GM11168 (cell line): ENCODE measurements around the gene FOXS1.
"Not testable (repeated sequence)": the region's sequence is repeated elsewhere in the genome, so short reads cannot be mapped to it uniquely, and the experiment has no call there.

Experiments
- in situ Hi-C: fragments of 300-500 bp; cut with MboI; formaldehyde crosslinking; loops from one replicate; pipeline ENCODE4 v1.12.0; 2022; ENCODE audit warnings: low sequenced_read_pairs; ENCODE audit not compliant: unreplicated experiment

The FOXS1 gene

GRCh38 chr20:31824554-31825313 lies 20.7 kb downstream of the FOXS1 start:
- in situ Hi-C loops = loop anchor here (10.0 kb wide), 1 partner anchor 270 kb away; no protein-coding TSS in a partner anchor

- in situ Hi-C loops = loop anchor here (10.0 kb wide), 1 partner anchor 271 kb away; no protein-coding TSS in a partner anchor
Measured at GRCh38 chr20:31824125-31824485, 21.3 kb downstream of the FOXS1 start.

- in situ Hi-C loops = loop anchor here (10.0 kb wide), 1 partner anchor 271 kb away; no protein-coding TSS in a partner anchor
Measured at GRCh38 chr20:31823360-31824124, 21.9 kb downstream of the FOXS1 start.

- in situ Hi-C loops = loop anchor here (10.0 kb wide), 1 partner anchor 272 kb away; no protein-coding TSS in a partner anchor
Measured at GRCh38 chr20:31822421-31823330, 22.7 kb downstream of the FOXS1 start.

GRCh38 chr20:31821427-31821826 lies 24.0 kb downstream of the FOXS1 start:
- in situ Hi-C loops = loop anchor here (10.0 kb wide), 1 partner anchor 273 kb away; no protein-coding TSS in a partner anchor

DNA sequence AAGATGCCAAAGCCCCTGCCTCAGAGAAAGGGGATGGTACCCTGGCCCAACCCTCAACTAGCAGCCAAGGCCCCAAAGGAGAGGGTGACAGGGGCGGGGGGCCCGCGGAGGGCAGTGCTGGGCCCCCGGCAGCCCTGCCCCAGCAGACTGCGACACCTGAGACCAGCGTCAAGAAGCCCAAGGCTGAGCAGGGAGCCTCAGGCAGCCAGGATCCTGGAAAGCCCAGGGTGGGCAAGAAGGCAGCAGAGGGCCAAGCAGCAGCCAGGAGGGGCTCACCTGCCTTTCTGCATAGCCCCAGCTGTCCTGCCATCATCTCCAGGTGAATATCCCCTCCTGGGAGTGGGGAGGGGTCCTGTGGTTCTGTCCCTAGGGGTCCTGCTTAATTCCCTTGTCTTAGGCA lies 25.2 kb downstream of the FOXS1 start:
- in situ Hi-C loops = loop anchor here (10.0 kb wide), 1 partner anchor 275 kb away; no protein-coding TSS in a partner anchor

DNA sequence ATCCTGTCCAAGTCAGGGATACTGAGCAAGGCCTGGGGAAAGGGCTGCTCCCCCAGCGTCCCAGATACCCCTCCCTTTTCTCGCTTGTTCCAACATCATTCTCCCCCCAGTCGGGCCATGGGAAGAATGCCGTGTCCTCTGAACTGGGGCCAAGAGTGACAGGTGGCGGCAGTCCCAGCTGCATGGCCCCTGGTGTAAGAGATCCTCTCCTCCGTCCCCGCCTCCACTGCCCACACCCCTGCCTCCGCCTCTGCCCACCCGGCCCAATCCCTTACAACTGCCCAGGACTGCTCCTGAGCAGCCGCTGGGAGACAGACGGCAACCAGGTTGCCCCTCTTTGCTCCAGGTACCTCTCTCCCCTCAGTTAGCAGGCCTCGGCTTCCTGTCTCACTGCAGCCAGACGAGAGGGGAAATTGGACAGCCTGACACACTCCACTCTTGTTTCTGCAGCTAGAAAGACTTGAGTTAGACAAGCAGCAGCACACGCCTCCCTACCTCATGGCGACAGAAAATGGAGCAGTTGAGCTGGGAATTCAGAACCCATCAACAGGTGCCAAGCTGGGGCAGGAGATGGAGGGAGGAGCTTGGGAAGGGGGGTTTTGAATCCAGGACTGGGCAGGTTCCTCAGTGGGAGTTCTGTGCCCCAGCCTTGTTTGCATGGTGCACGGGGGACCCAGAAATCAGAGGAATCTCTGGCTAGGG lies 26.2 kb downstream of the FOXS1 start, which contains the start of gene MYLK2:
TSS of gene MYLK2 (plus strand) at position 274 of the 702 bp plus-strand sequence. CDS start at position 499, 225 bp downstream.
- in situ Hi-C loops = no loop called here

DNA sequence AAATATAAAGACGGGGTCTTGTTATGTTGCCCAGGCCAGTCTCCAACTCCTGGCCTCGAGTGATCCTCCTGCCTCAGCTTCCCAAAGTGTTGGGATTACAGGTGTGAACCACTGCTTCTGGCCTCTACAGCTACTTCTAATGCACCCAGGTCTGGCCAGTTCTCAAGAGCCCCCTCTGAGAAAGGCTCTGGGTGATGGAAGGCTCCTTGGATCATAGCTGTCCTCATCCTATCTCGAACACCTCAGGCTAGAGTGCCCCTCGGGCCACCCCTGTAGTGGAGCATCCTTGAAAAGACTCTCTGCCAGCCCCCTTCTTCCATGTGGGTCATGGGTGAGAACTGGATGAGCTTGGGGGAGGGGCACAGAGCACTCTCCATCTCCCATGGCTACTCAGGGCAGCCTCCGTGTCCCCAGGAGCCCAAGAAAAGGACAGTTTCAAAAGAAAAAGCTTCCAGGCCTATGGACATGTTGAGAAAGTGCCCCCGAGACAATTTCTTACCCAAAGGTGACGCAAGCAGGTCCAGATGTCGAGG lies 27.0 kb downstream of the FOXS1 start:
- in situ Hi-C loops = no loop called here

DNA sequence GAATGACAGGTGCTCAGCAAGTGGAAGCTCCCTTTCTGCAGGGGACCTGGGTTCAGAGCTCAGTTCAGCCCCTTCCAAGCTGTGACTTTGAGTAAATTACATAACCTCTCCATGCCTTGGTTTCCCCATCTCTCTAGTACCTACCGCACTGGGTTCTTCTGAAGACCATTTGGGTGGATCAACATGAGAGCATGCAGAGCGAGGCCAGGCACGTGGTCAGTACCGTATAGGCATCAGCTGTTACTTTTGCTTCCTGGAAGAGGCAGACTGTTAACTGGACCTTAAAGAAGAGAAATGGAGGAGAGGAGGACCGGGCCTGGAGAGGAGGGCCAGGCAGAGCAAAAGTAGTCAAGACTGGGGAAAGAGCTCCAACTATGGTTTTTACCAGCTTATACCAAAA lies 27.9 kb downstream of the FOXS1 start:
- in situ Hi-C loops = no loop called here

- in situ Hi-C loops = no loop called here
Measured at GRCh38 chr20:31816221-31816620, 29.2 kb downstream of the FOXS1 start.

GRCh38 chr20:31815408-31816188 lies 29.8 kb downstream of the FOXS1 start:
- in situ Hi-C loops = no loop called here

DNA sequence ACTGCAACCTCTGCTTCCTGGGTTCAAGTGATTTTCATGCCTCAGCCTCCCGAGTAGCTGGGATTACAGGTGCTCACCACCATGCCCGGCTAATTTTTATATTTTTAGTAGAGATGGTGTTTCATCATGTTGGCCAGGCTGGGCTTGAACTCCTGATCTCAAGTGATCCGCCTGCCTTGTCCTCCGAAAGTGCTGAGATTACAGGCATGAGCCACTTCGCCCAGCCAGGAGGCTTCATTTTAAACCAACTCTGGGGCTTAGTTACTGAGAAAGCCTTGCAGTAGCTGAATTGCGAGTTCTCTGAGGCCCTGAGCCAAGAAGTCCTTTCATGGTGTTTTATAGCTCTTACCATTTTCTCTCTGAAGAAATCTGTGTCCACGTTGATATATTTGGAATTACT lies 31.3 kb downstream of the FOXS1 start:
- in situ Hi-C loops = not testable (repeated sequence)

DNA sequence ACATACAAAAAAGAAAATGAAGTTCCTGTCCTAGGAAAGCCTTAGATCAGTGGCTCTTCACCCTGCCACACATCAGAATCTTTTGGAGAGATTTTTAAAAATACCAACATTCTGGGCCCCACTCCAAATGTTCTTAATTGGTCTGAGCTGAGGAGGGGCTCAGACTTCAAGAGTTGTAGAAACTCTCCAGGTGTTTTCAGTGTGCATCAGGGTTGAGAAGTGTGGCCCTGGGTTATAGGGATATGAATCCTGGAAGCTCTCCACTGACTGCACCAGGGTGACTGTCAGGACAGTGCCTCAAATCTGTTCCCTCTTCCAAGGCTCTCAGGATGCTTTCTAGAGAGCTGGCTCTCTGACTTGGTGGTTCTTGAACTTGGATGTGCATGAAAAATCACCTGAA lies 31.8 kb downstream of the FOXS1 start:
- in situ Hi-C loops = no loop called here

DNA sequence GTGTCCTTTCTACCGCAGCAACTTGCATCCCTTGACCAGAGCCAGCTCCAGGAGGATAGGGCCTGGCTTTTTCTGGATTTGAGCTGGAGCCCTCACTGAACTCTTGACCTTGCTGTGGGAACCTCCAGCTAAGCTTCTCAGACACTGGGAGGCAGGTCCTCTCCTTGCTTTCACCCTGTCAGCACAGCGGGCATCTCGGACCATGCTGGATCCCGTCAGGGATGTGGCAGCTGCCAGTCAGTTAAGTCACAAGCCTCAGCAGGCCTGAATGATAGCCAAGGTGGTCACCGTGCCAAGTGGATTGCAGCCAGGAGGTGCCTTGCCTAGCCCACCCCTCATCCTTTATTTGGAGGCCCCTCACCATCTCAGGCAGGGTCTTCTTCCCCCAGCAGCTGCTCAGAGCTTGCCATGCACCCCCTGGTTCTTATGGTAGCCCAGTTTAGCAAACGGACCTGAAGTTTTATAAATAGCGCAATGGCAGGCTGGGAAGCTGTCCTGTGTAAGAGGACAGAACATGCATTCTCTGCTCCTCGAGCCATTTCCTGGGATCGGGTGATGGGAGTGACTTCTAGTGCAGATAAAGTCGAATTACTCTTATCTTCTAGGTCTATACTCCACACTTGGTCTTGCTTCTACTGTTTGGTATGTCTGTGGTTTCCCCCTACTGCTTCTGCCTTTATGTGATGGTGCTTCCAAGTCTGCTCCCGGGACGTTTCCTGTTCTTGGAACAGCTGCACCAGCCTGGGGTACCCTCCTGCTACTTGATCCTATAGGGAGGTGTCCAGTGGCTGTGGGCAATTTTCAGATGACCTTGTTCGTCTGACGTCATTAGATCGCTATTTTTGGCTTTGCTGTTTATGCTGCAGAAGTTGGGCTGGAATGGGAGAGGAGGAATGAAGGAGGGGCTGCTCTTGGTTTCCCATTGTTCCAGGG lies 33.3 kb downstream of the FOXS1 start:
- in situ Hi-C loops = no loop called here

GRCh38 chr20:31811198-31811597 lies 34.2 kb downstream of the FOXS1 start:
- in situ Hi-C loops = no loop called here

GRCh38 chr20:31809661-31810060 lies 35.7 kb downstream of the FOXS1 start:
- in situ Hi-C loops = no loop called here

- in situ Hi-C loops = no loop called here
Measured at GRCh38 chr20:31808481-31808880, 36.9 kb downstream of the FOXS1 start.
